Non-pigmented ciliary epithelial cell (primary cell): Measurements from ENCODE around the gene TPSAB1.

Experiments
- DNase-seq: peaks from one replicate; pipeline ENCODE4 v3.0.0-alpha.2; 2010; ENCODE audit warnings: low read depth

TPSAB1 gene

DNA sequence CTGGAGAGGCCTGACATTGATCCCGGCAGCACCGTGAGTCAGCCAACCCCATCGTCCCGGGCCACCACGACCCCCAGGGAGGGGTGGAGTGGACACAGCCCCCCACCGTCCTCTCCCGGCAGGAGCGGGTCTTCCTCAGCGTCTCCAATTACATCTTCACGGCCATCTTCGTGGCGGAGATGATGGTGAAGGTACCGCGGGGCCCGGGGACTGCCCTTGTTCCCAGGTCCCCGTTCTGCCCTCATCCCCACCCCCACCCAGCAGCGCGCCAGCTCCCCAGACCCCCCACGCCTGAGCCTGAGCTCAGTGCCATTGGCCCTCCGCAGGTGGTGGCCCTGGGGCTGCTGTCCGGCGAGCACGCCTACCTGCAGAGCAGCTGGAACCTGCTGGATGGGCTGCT, 30.0 kb upstream of the TPSAB1 start:
- no peak for DNase-seq

DNA sequence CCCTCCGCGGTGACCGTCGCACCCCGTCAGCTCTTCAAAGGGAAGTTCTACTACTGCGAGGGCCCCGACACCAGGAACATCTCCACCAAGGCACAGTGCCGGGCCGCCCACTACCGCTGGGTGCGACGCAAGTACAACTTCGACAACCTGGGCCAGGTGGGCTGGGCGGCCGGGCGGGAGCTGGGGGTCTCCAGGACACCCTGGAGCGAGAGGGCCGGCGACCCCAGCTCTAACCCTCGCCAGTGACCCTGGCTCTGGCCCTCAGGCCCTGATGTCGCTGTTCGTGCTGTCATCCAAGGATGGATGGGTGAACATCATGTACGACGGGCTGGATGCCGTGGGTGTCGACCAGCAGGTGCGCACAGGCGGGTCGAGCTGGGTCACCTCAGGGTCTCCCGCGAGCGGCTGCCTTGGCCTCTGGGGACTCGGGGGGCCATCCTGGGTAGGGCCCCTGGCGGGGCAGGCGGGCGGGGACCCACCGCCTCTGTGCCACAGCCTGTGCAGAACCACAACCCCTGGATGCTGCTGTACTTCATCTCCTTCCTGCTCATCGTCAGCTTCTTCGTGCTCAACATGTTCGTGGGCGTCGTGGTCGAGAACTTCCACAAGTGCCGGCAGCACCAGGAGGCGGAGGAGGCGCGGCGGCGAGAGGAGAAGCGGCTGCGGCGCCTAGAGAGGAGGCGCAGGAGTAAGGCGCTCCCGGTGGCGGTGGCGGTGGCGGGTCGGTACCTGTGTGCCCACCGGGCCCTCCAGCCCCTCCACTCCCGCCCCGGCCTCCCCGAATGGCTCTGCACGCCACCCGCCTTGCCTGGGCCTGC, 28.8 kb upstream of the TPSAB1 start:
- no peak for DNase-seq

DNA sequence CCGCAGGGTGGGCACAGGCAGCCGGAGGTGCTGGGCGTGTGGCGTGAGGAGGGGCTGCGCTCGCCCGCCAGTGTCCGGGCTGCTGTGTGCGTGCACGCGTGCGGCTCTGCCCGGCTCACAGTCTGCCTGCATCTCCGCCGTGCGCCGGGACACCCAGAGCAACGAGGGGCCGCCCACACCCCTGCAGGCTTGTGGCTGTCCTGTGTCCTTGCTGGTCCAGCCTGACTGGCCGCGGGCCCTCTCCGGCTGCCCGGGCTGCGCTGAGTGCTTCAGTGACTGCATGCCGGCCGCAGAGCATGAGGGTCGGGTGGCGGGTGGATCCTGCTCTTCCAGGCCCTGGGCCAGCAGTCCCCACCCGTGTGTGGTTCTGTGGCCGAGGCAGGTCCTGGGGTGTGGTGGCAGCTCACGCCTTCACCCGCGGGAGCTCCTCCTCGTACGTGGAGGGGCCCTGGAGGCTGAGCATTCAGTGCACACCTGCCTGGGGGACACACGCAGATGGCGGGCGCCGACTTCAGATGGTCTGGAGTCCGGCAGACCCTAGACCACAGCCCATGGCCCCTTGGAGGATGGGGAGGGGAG, 27.8 kb upstream of the TPSAB1 start:
- DNase-seq, result no peak

DNA sequence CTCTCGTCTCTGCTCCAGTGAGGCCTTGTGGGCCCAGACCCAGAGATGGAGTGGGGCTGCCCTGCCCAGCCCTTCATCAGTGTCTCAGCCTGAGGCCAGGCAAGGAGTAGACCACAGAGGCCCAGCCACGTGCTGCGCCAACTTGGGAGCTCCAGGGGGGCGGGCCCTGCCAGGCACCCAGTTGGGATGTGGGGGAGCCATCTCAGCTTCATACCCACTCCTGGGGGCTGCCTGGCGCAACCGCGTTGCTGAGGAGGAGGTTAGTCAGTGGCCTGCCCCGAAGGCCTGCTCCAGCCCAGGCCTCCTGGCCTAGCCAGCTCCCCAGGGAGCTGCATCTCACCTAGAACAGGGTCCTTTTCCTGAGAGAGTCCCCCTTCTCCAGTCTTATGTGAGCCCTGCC, 27.3 kb upstream of the TPSAB1 start:
- no peak for DNase-seq

DNA sequence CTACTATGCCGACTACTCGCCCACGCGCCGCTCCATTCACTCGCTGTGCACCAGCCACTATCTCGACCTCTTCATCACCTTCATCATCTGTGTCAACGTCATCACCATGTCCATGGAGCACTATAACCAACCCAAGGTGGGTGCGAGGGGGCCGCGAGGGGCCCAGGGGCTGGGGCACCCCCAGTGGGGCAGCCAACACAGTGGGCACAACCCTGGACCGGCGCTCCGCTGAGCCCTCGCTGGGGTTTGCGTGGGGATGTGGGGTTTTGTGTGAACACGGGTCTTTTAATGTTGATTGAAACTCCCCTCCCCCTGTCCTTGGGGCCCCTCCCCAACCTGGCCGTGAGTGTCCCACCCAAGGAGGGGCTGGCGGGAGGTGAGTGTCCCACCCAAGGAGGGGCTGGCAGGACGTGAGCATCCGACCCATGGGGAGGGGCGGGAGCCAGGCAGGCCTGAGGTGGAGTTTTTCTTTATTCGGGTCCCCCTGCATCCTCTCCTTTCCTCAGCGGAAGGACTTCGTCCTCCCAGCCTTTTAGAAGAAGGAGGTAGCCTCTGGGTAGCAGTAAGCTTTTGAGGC, 26.6 kb upstream of the TPSAB1 start:
- no peak for DNase-seq

DNA sequence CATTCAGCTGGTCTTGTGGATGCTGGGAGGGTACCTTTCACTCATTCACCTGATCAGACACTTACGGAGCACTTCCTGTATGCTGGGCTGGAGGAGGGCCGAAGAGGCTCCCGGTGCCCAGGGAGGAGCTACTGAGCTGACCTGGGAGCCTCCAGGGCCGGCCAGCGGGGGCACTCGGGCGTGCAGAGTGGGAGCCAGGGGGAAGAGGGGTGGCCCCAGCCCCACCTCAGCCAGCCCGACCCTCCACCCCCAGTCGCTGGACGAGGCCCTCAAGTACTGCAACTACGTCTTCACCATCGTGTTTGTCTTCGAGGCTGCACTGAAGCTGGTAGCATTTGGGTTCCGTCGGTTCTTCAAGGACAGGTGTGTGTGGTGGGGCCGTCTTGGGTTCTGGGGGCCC, 25.8 kb upstream of the TPSAB1 start:
- no peak for DNase-seq

DNA sequence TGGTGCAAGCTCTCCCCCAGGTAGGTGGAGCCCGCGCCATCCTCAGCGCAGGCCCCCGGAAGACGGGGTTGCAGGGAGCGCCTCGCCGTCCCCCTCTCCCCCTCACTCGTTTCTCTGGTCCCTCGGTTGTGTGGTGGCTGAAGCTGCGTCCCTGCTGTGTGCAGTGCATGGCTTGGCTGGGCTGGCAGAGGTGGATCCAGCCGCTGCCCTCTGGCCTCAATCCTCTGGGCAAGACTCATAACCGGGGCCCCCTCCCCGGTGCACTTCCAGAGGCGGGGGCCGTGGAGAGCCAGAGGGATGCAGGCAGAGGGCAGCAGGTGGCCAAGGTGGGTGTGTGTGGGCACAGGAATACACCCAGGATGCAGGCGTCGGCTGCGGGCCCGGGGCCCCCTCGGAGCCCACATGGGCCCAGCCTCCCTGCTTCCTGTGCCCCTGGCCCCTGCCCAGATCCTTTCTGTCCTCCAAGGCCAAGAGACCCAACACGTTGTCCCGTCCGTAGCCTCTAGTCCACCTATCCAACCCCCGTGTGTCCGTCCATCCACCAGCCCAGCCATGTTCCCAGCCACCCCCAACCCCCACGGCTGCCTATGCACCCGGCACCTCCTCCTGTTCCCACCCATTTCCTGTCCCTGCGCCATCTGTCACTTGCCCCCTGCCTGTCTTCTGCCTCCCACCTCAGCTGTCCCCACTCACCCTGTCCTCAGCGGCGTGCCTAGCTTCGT, 24.8 kb upstream of the TPSAB1 start:
- no peak for DNase-seq

DNA sequence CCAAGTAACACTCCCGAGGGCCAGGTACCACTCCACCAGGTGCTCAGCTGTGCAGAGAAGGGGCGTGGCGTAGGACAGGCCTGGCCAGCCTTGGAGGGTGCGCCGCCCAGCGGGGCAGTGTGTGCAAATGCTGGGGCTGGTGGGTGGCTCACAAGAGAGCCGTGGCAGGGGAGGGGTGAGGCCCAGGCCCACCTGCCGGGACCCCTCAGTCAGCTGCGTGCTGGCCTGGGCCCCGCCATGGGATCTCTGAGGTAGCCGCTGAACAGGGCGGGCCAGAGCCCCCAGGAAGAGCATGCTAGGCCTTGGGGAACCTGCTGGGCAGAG, 24.2 kb upstream of the TPSAB1 start:
- DNase-seq, result no peak

DNA sequence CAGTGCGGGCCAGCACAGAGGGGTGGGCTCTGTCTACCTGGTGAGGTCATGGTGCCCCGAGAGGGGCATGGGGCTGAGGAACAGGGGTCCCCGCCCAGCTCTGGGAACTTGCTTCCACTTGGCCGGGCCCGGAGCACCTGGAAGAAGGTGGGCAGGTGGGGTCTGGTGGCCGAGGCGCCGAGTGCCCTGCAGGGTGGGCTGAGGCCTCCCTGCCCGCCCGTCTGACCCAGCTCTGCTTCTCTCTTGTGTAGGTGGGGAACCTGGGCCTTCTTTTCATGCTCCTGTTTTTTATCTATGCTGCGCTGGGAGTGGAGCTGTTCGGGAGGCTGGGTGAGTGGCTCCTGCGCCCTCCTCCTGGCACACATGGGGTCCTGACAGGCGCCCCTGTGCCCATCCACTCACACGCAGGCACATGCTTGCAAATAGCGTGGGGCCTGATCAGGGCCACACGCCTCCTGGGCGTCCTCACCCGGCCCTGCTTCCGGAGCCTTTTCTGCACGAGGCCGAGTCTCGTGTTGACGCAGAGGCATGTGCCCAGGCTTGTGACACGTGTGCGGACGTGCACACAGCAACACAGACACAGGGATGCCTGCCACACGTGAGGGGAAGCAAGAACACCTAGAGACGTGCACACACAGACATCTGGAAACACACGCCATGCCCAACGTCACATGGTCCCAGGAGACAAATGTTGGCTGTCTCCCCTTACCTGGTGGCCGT, 23.7 kb upstream of the TPSAB1 start:
- DNase-seq, result no peak

DNA sequence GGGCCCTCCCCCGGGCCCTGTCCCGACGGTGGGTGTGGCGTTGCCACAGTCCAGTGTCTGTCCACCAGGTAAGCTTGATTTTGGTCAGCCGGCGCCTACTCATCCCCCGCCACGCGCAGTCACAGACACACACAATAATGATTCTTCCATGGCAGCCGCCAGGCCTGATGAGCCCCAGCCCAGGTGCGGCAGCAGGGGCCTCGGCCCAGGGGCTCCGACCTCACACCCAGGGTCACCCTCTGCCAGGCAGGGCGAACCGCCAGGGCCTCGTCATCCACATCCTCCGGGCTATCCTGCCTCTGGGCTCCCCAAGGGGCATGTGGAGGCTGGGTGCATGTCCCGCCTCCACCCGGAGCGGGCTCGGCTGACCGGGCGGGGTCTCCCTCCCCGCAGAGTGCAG, 23.0 kb upstream of the TPSAB1 start:
- DNase-seq, result no peak

DNA sequence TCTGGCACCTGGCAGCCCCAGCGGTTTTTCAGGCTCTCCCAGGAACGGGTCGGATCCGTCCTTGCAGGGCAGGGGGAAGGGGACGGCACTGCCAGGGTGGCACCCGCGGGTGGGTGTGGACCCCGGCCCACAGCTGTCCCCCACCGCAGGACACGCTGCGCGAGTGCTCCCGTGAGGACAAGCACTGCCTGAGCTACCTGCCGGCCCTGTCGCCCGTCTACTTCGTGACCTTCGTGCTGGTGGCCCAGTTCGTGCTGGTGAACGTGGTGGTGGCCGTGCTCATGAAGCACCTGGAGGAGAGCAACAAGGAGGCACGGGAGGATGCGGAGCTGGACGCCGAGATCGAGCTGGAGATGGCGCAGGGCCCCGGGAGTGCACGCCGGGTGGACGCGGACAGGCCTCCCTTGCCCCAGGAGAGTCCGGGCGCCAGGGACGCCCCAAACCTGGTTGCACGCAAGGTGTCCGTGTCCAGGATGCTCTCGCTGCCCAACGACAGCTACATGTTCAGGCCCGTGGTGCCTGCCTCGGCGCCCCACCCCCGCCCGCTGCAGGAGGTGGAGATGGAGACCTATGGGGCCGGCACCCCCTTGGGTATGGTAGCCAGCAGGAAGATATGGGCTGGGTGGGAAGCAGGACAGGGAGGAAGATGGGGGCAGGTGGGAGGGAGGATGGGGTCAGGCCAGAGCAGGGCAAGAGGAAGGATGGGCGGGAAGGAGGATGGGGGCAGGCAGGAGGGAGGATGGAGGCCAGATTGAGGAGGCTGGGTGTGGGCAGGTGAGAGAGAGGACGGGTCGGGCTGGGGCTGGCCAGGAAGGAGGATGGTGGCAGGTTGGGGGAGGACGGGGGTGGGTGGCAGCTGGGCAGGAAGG, 22.2 kb upstream of the TPSAB1 start:
- DNase-seq, result no peak

DNA sequence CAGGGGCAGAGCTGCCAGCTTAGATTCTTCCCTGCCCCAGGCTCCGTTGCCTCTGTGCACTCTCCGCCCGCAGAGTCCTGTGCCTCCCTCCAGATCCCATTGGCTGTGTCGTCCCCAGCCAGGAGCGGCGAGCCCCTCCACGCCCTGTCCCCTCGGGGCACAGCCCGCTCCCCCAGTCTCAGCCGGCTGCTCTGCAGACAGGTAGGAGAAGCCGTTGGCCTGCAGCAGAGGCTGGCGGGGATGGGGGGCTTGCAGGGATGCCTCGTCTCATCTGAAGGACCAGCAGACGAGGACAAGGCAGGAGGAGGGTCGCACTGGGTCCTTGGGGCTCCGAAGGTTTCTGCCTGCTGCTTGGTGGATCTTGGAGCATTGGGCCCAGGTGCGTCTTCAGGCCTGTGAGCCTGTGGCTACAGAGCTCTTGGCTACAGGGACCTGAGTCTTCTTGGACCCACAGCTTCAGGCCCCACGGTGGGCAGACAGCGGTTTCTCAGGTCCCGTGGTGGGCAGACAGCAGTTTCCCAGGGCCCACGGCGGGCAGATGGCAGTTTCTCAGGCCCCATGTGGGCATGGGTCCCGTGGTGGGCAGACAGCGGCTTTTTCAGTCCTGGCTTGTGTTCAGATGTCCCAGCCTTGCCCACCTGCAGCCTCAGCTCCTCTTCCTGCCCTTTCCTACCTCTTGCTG, 21.4 kb upstream of the TPSAB1 start:
- no peak for DNase-seq

DNA sequence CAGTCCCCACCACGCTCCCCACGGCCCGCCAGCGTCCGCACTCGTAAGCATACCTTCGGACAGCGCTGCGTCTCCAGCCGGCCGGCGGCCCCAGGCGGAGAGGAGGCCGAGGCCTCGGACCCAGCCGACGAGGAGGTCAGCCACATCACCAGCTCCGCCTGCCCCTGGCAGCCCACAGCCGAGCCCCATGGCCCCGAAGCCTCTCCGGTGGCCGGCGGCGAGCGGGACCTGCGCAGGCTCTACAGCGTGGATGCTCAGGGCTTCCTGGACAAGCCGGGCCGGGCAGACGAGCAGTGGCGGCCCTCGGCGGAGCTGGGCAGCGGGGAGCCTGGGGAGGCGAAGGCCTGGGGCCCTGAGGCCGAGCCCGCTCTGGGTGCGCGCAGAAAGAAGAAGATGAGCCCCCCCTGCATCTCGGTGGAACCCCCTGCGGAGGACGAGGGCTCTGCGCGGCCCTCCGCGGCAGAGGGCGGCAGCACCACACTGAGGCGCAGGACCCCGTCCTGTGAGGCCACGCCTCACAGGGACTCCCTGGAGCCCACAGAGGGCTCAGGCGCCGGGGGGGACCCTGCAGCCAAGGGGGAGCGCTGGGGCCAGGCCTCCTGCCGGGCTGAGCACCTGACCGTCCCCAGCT, 20.3 kb upstream of the TPSAB1 start:
- no peak for DNase-seq

DNA sequence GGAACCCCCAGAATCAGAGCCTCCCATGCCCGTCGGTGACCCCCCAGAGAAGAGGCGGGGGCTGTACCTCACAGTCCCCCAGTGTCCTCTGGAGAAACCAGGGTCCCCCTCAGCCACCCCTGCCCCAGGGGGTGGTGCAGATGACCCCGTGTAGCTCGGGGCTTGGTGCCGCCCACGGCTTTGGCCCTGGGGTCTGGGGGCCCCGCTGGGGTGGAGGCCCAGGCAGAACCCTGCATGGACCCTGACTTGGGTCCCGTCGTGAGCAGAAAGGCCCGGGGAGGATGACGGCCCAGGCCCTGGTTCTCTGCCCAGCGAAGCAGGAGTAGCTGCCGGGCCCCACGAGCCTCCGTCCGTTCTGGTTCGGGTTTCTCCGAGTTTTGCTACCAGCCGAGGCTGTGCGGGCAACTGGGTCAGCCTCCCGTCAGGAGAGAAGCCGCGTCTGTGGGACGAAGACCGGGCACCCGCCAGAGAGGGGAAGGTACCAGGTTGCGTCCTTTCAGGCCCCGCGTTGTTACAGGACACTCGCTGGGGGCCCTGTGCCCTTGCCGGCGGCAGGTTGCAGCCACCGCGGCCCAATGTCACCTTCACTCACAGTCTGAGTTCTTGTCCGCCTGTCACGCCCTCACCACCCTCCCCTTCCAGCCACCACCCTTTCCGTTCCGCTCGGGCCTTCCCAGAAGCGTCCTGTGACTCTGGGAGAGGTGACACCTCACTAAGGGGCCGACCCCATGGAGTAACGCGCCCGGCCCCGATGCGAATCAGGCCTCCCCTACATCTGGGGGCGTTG, 19.5 kb upstream of the TPSAB1 start:
- no peak for DNase-seq

DNA sequence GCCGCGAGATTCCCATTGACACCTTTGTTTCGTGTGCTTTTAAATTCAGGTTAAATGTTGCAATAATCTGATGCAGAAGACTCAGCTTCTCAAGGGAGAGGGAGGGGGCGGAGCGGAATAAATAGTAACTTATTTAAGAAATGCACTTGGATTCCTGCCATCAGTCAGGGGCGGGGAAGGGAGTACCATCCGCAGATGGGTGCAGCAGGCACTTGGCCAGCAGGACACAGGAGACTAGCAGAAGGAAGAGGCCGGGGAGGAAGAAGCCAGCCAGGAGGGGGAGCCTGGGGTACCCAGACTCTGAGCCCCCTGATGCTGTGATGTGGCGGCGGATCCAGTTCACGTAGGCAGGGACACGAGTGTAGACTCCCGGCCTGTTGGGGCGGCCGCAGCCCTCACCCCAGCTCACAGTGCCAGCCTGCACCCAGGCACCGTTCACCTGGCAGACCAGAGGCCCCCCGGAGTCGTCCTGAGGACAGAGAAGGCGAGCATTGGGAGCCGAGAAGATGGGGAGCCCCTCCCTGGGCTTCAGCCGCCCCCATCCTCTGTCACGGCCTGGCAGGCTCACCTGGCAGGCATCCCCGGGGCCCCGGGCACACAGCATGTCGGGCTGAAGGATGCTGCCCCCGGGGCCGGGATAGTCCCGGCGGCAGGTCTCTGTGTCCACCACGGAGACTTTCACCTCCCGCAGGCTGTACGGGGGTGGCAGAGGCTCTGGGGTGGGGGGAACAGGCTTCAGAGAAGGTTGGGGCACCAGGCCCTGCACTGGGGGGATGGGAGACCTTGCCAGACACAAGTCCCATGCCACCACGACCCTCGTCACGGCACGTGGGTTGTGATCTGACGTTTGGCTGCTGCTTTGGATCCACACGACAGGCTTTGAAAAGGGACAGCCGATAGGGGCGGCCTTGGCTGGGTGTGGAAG, 18.6 kb upstream of the TPSAB1 start:
- DNase-seq, result no peak

DNA sequence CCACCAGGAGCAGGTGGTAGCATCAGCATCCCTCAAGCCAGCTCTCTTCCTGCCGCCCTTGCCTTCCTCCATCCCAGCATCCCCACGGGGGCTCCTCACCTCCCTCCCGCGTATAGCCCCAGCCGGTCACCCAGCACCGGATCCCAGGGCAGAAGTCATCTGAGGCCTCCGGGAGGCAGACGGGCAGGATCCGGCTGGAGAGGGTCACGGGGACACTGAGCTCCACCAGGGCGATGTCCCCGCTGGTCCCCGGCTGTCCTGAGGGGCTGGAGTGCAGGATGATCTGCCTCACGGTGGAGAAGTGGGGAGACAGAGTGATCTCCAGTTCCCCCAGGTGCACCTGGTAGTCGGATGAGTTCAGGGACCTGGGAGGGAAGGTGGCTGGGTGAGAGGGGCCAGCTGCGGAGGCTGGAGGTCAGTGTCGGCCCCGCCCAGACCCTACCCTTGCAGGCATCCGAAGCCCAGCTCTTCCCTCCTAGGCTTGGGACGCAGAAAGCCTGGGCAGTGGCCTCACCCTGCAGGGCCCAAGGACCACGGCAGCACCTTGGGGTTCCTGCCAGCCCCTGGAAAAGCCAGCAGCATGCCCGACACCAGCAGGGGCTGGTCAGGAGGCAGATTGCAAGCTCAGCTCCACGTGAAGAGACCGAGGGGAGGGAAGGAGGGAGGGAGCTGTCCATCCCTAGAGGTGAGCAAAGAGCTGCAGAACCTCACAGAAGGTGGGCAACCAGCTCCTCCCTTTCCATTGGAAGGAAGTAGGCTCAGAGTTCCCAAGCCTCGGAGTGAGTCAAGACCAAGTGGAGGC, 17.8 kb upstream of the TPSAB1 start:
- no peak for DNase-seq

DNA sequence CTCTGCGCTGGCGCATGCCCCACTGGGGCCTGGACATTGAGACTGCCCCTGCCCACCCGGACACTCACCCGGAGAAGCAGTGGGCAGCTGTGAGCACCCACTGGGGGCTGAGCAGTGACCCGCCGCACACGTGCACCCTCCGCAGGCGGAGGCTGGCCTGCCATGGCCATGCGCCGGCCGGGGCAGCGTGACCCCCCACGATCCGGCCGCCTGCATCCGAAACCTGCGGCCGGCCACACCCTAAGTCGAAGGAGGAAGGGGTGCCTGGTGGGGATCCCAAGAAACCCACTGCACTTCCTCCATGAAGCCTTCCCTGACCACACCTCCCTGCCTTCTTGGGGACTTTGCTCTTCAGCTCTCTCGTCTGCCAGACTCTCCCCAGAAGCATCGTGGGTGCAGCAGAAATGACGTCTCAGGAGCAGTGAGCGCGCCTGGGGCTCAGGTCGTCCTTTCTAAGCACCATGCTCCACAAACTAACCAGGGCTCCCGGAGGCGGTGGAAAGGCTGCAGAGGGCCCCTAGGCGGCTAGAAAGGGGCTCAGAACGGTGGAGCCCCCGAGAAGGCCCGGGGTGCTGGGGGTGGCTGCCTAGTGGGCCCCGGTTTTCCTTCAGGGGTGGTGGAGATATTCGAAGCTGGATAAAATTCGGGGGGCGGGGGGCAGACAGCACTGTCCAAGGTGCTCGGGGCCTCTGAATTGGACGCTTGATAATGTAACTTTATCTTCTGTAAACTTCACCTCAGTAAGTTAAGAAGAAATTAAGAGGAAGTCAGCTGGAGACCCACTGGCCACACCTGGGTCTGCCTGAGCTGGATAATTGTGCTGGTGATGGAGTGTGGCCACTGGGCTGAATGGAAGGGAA, 16.9 kb upstream of the TPSAB1 start:
- no peak for DNase-seq
